IPS DF 19.7 (cell line): Measurements from ENCODE around the gene SULT1C4.
"Not testable (repeated sequence)": the region's sequence is repeated elsewhere in the genome, so short reads cannot be mapped to it uniquely, and the experiment has no call there.

Source experiments
- DNase-seq: peaks from one replicate; pipeline ENCODE4 v3.0.0-alpha.2; 2013; ENCODE audit warnings: low read depth, low spot score

The SULT1C4 gene

GRCh38 chr2:108413711-108414095, 35.9 kb downstream of the SULT1C4 start:
- no peak for DNase-seq

- DNase-seq: no peak
Measured at GRCh38 chr2:108414256-108414876, 36.6 kb downstream of the SULT1C4 start.

GRCh38 chr2:108414945-108415344, 37.2 kb downstream of the SULT1C4 start:
- DNase-seq: no peak

- DNase-seq: no peak
Measured at GRCh38 chr2:108417254-108417653, 39.5 kb downstream of the SULT1C4 start.

GRCh38 chr2:108418416-108418815, 40.7 kb downstream of the SULT1C4 start:
- DNase-seq: no peak

- no peak for DNase-seq
Measured at GRCh38 chr2:108423067-108423466, 45.3 kb downstream of the SULT1C4 start.

- DNase-seq: no peak
Measured at GRCh38 chr2:108423502-108424251, 45.9 kb downstream of the SULT1C4 start.

- DNase-seq: no peak
Measured at GRCh38 chr2:108428286-108429009, 50.7 kb downstream of the SULT1C4 start.

- not testable (repeated sequence) for DNase-seq
Measured at GRCh38 chr2:108435578-108435977, 57.8 kb downstream of the SULT1C4 start.

GRCh38 chr2:108436976-108437375, 59.2 kb downstream of the SULT1C4 start:
- DNase-seq: no peak
